GM12878 (cell line): ENCODE results near the gene POU2F1. TPM values are rescaled to one million over a fixed set of nuclear protein-coding genes. Genes with fewer than 3 reads are reported as not detected.

ENCODE experiments used
- ATAC-seq: fragments of 200-7000 bp; cut with Tn5 transposase; 3 replicates; pipeline ENCODE4 v1.9.1; 2020; ENCODE audit warnings: mild to moderate bottlenecking, moderate library complexity
- BruUV-seq: library from RNA; stranded (reverse); fragments of 400-500 nt; replicated peaks from 2 replicates; lab custom pipeline; 2021; lab: Mats Ljungman, UMichigan
- CTCF ChIA-PET: fragments of 300-600 bp; sonication (Branson Sonifier 250); formaldehyde crosslinking; extraction: SDS; loops from one replicate; lab custom pipeline; 2021; ENCODE audit warnings: inconsistent platforms; lab: Yijun Ruan, JAX
- POLR2A ChIA-PET: fragments of 350-600 bp; formaldehyde crosslinking; extraction: SDS; loops from one replicate; lab custom pipeline; 2021; ENCODE audit warnings: inconsistent platforms; lab: Charles Lee
- RAD21 ChIA-PET: fragments of 300-600 bp; sonication (Branson Sonifier 250); formaldehyde crosslinking; loops from one replicate; lab custom pipeline; 2023; ENCODE audit warnings: antibody characterized with exemption; ENCODE audit not compliant: unreplicated experiment; lab: Charles Lee
- SMC1A ChIA-PET: fragments of 300-600 bp; sonication (Branson Sonifier 250); formaldehyde crosslinking; loops from one replicate; lab custom pipeline; 2023; ENCODE audit not compliant: unreplicated experiment, uncharacterized antibody; lab: Charles Lee
- DNase-seq: peaks from one replicate; pipeline ENCODE4 v3.0.0-alpha.2; 2011; ENCODE audit warnings: low read depth, low spot score
- FAIRE-seq: peaks from 3 replicates; lab custom pipeline; 2011; peaks lifted over from hg19 to GRCh38; lab: Jason Lieb, UNC
- H2AFZ ChIP-seq: 2 replicates; pipeline ENCODE4 v1.6.0; 2011; ENCODE audit warnings: low read depth, low read length, control low read depth; ENCODE audit not compliant: control insufficient read depth
- H3K27ac ChIP-seq: 2 replicates; pipeline ENCODE4 v1.5.1; 2011; ENCODE audit warnings: control low read depth; ENCODE audit not compliant: control insufficient read depth, insufficient read depth
- H3K27me3 ChIP-seq, 2 experiments: replicated peaks in 1 of 2; 2 replicates each; pipeline versions ENCODE4 v1.6.0 to v1.6.1; 2011; ENCODE audit warnings: low read length in 1 of 2; ENCODE audit not compliant: control insufficient read depth in 2 of 2, insufficient read depth in 2 of 2
- H3K36me3 ChIP-seq, 2 experiments: 2 replicates each; pipeline ENCODE4 v1.5.1; 2011; ENCODE audit warnings: low read length in 1 of 2; ENCODE audit not compliant: control insufficient read depth in 2 of 2, insufficient read depth in 2 of 2
- H3K4me1 ChIP-seq: 2 replicates; pipeline ENCODE4 v1.6.1; 2011; ENCODE audit warnings: mild to moderate bottlenecking, low read length, moderate library complexity, mixed read lengths; ENCODE audit not compliant: control insufficient read depth, insufficient read depth
- H3K4me2 ChIP-seq: 2 replicates; pipeline ENCODE4 v1.6.0; 2011; ENCODE audit warnings: control low read depth; ENCODE audit not compliant: control insufficient read depth, insufficient read depth
- H3K4me3 ChIP-seq: fragments of 200-600 bp; sonication (generic); 2 replicates; pipeline ENCODE4 v1.5.1; 2016
- H3K79me2 ChIP-seq: 2 replicates; pipeline ENCODE4 v1.6.0; 2011; ENCODE audit warnings: low read length; ENCODE audit not compliant: control insufficient read depth, insufficient read depth
- H3K9ac ChIP-seq: 2 replicates; pipeline ENCODE4 v1.8.0; 2011; ENCODE audit warnings: low read length, control low read depth, mixed read lengths; ENCODE audit not compliant: control insufficient read depth, insufficient read depth
- H3K9me3 ChIP-seq: replicated peaks from 3 replicates; pipeline ENCODE4 v1.5.1; 2011; ENCODE audit warnings: mild to moderate bottlenecking, low read length; ENCODE audit not compliant: control insufficient read depth, insufficient read depth
- H4K20me1 ChIP-seq: 2 replicates; pipeline ENCODE4 v1.6.0; 2011; ENCODE audit not compliant: control insufficient read depth, insufficient read depth
- CTCF ChIP-seq, 3 experiments: IDR thresholded peaks in 2 of 3; conservative IDR thresholded peaks in 1 of 3; 2 replicates each; pipeline ENCODE4 v1.5.1; 2011; ENCODE audit warnings: low read depth in 3 of 3, low read length in 3 of 3, mild to moderate bottlenecking in 3 of 3, control low read depth in 2 of 3, moderate library complexity in 2 of 3, inconsistent platforms in 1 of 3, mixed read lengths in 1 of 3; ENCODE audit not compliant: control insufficient read depth in 2 of 3, insufficient read depth in 1 of 3; ENCODE audit errors: extremely low read depth in 1 of 3
- ELK1 ChIP-seq: IDR thresholded peaks from 2 replicates; pipeline ENCODE4 v1.6.1; 2012; ENCODE audit warnings: low read depth, low read length, improper control_type of control experiment
- FOXM1 ChIP-seq: IDR thresholded peaks from 2 replicates; pipeline ENCODE4 v1.6.1; 2012; ENCODE audit warnings: low read depth, mild to moderate bottlenecking, inconsistent platforms, low read length, moderate library complexity
- HDAC2 ChIP-seq: fragments of 200-600 bp; sonication (generic); IDR thresholded peaks from 2 replicates; pipeline ENCODE4 v1.6.1; 2017
- MYB ChIP-seq: fragments of 150-350 bp; IDR thresholded peaks from 2 replicates; pipeline ENCODE4 v1.6.1; 2014; ENCODE audit warnings: mild to moderate bottlenecking, low read depth, low read length, borderline replicate concordance
- NFYA ChIP-seq: IDR thresholded peaks from 2 replicates; pipeline ENCODE4 v1.6.1; 2011; ENCODE audit warnings: low read depth, mild to moderate bottlenecking, low read length, improper control_type of control experiment, borderline replicate concordance
- NRF1 ChIP-seq: conservative IDR thresholded peaks from 2 replicates; pipeline ENCODE4 v1.6.1; 2011; ENCODE audit warnings: mild to moderate bottlenecking, low read depth, low read length, improper control_type of control experiment
- RBBP5 ChIP-seq: fragments of 200-600 bp; sonication (generic); conservative IDR thresholded peaks from 2 replicates; pipeline ENCODE4 v1.6.1; 2016
- SMAD1 ChIP-seq: fragments of 450-650 bp; IDR thresholded peaks from 2 replicates; pipeline ENCODE4 v1.6.1; 2018; ENCODE audit warnings: mild to moderate bottlenecking, low read depth; ENCODE audit not compliant: partially characterized antibody
- SRF ChIP-seq, 2 experiments: IDR thresholded peaks; 2 replicates each; pipeline ENCODE4 v1.6.1; 2011; ENCODE audit warnings: low read depth in 2 of 2, low read length in 2 of 2, mild to moderate bottlenecking in 1 of 2, moderate library complexity in 1 of 2
- SUZ12 ChIP-seq: fragments of 200-600 bp; sonication (generic); IDR thresholded peaks from one replicate; pipeline ENCODE4 v1.6.1; 2018; ENCODE audit warnings: antibody characterized with exemption, mild to moderate bottlenecking; ENCODE audit not compliant: unreplicated experiment
- TCF3 ChIP-seq: IDR thresholded peaks from 2 replicates; pipeline ENCODE4 v1.6.1; 2012; ENCODE audit warnings: low read depth, mild to moderate bottlenecking, low read length, borderline replicate concordance; ENCODE audit not compliant: insufficient read depth
- USF2 ChIP-seq: IDR thresholded peaks from 2 replicates; pipeline ENCODE4 v1.6.1; 2011; ENCODE audit warnings: low read depth, low read length, improper control_type of control experiment, borderline replicate concordance
- YBX1 ChIP-seq: fragments of 450-650 bp; IDR thresholded peaks from 2 replicates; pipeline ENCODE4 v1.6.1; 2016; ENCODE audit warnings: antibody characterized with exemption
- ZNF24 ChIP-seq: fragments of 450-650 bp; IDR thresholded peaks from 2 replicates; pipeline ENCODE4 v1.6.1; 2017; ENCODE audit warnings: antibody characterized with exemption, mild to moderate bottlenecking
- WGBS: methylation state at CpG from one replicate; pipeline ENCODE4 v1.1.6; 2016; ENCODE audit warnings: low lambda C conversion rate; ENCODE audit not compliant: insufficient replicate concordance, insufficient coverage; ENCODE audit errors: missing lambda C conversion rate; 5-methylcytosine and 5-hydroxymethylcytosine counted together
- in situ Hi-C: fragments of 300-500 bp; cut with MboI; formaldehyde crosslinking; loops from 9 replicates; pipeline ENCODE4 v1.14.3; 2018; ENCODE audit warnings: mixed read lengths
- intact Hi-C: fragments of 100-400 bp; cut with micrococcal nuclease; formaldehyde crosslinking; loops from one replicate; pipeline ENCODE4 v1.14.2; 2022; ENCODE audit not compliant: unreplicated experiment
- polyA plus RNA-seq, 11 experiments: library from polyadenylated mRNA; depleted of rRNA in 4 of 11; unstranded in 6 of 11; stranded (reverse) in 5 of 11; fragments of >200 nt; fragmentation: Nextera tagmentation in 4 of 11; fragmentation: Illumina TruSeq in 1 of 11; extraction: Ambion mirVana in 4 of 11; extraction: Trizol in 1 of 11; gene quantifications; 1 replicate in 1 of 11; 2 replicates in 10 of 11; pipeline versions ENCODE4 v1.2.1 to v1.2.3, GENCODE V29; 2011 to 2016; ENCODE audit warnings: inconsistent platforms in 2 of 11, missing spikeins in 2 of 11, low read depth in 1 of 11
- total RNA-seq, 4 experiments: library from RNA; depleted of rRNA in 3 of 4; stranded (reverse); fragments of >200 nt in 3 of 4; fragmentation: Illumina TruSeq in 1 of 4; extraction: Trizol in 1 of 4; gene quantifications; 2 replicates each; pipeline versions ENCODE4 v1.2.1 to v1.2.3, GENCODE V29; 2013 to 2021

The POU2F1 gene
- total and polyA plus RNA-seq, 10 of the 15 experiments (the other 5 are each of a cell fraction or from before 2014, with no cell fraction given) = 2.5 to 21.7 (median 12.5) TPM

GRCh38 chr1:167310732-167311131 lies 90.0 kb downstream of the POU2F1 start (continued):
- TF ChIP-seq RBBP5 (no peak), HDAC2 (no peak), NFYA (no peak), YBX1 (no peak), ZNF24 (no peak), SRF (IDR thresholded peaks at IDR 0.05; ENCODE audit: low read depth in 2 of 2, low read length in 2 of 2) (no peak), CTCF (IDR thresholded peaks at IDR 0.05 in 2 of 3, conservative IDR thresholded peaks at IDR 0.05 in 1 of 3; ENCODE audit: control insufficient read depth in 2 of 3, extremely low read depth in 1 of 3, insufficient read depth in 1 of 3, low read depth in 3 of 3, low read length in 3 of 3) (no peak), TCF3 (no peak)

DNA sequence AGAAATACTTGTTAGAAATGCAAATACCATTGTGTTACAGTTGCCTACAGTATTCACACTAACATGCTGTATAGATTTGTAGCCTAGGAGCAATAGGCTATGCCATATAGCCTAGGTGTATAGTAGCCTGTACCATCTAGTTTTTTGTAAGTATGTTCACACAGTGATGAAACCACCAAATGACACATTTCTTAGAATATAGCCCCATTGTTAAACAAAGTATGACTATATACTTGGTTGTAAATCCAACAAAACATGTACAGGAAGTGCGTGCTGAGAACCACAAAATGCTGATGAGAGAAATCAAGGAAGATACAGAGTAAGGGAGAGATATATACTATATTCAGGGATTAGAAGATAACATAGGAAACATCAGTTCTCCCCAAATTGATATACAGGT lies 92.2 kb downstream of the POU2F1 start:
- Histone ChIP-seq H3K36me3 (no peaks in the 10 kb centered on the region), H3K79me2 (no peaks in the 10 kb centered on the region; the same call in 1 of the 2 replicates), H3K9me3 (peaks cover 6% of the 10 kb centered on the region), H3K9ac (no peak overlapping the region), H3K4me1 (no peaks in the 10 kb centered on the region), H4K20me1 (no peaks in the 10 kb centered on the region), H3K4me3 (no peak overlapping the region), H3K4me2 (no peak overlapping the region), H2AFZ (no peak overlapping the region), H3K27ac (no peak overlapping the region), H3K27me3 (no peaks in the 10 kb centered on the region)
- RAD21 ChIA-PET = interaction anchor here (1.4 kb wide), 1 partner anchor 44 kb away, joined by 4 read pairs; no protein-coding TSS in a partner anchor
- intact Hi-C loops = no loop called here
- BruUV-seq = no TSS peak
- 92% methylated on average over 1 of the region's 1 CpG for WGBS
- FAIRE-seq (no peak), ATAC-seq (no peak), DNase-seq (no peak)
- no peak for TF ChIP-seq MYB
- no peak for TF ChIP-seq ELK1
- no peak for TF ChIP-seq NRF1
- TF ChIP-seq USF2 = no peak
- TF ChIP-seq SMAD1 = no peak
- no peak for TF ChIP-seq SUZ12
- no peak for TF ChIP-seq FOXM1
- POLR2A ChIA-PET = interaction anchor here (2.0 kb wide), 1 partner anchor 13 kb away, joined by 4 read pairs; no protein-coding TSS in a partner anchor
- SMC1A ChIA-PET = interaction anchor here (1.9 kb wide), 1 partner anchor 13 kb away, joined by 4 read pairs; no protein-coding TSS in a partner anchor
- in situ Hi-C loops = no loop called here
- CTCF ChIA-PET = no interaction called here
